ENCODE results near the gene SRD5A3.

DNA sequence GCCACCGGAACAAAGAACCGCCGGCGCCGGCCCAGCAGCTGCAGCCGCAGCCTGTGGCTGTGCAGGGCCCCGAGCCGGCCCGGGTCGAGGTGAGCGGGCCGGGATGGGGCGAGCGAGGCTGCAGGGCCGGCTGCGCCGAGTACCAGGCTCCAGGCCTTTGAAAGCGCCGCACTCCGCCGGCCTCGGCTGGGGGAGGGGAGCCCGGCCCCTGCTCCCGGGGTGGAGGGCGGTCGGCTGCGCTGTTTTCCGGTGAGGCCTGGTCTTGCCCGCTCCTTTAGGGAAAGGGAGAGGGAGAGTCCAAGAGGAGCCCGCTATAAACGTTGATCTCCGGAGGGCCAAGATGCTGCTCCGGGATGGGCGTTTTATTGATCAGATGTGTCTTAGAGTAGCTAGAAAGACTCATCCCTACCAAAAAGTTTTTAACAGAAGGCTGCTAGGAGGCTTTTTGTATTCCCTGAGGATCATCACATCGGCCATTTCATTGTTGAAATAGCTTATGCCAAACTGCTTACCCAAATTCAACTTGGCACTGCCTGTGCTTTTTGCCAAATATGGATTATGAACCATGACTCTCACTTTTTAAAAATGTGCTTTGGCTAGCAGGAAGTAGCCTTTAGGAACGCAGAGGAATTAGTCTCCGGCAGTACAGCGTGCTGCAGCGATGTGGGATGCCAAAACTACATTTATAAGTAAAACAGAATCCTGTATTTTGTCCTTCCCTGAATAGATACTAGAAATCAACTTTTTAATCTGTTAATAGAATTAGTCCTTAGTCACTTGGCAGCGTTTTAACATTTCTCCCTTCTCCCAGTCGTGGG is 50.5 kb downstream of the SRD5A3 start:
- TF ChIP-seq POLR2A (IDR thresholded peaks at IDR 0.05) (no peak), EP300 (IDR thresholded peaks at IDR 0.05) (no peak)

Measured in stomach (tissue), 4 donors.